H9 (cell line): Measurements from ENCODE around the gene RAPH1. TPM values are rescaled to one million over a fixed set of nuclear protein-coding genes. Genes with fewer than 3 reads are reported as not detected.

Source experiments
- DNase-seq: peaks from one replicate; pipeline ENCODE4 v3.0.0-alpha.2; 2017
- H2AFZ ChIP-seq: one replicate; pipeline ENCODE4 v1.6.1; 2013; ENCODE audit warnings: mild to moderate bottlenecking, low read length, control low read depth, moderate library complexity
- H2AK5ac ChIP-seq: 2 replicates; pipeline ENCODE4 v1.6.1; 2013; ENCODE audit warnings: low read length, control low read depth, mixed read lengths; ENCODE audit not compliant: insufficient read length
- H2BK120ac ChIP-seq: one replicate; pipeline ENCODE4 v1.6.1; 2013; ENCODE audit warnings: low read depth, mild to moderate bottlenecking, low read length, control low read depth, inconsistent platforms; ENCODE audit not compliant: poor library complexity, severe bottlenecking
- H2BK12ac ChIP-seq: 2 replicates; pipeline ENCODE4 v1.6.1; 2013; ENCODE audit warnings: low read length, control low read depth, mixed read lengths, low read depth; ENCODE audit not compliant: insufficient read length
- H2BK15ac ChIP-seq: 2 replicates; pipeline ENCODE4 v1.6.1; 2013; ENCODE audit warnings: low read depth, low read length, control low read depth
- H2BK20ac ChIP-seq: one replicate; pipeline ENCODE4 v1.6.1; 2013; ENCODE audit warnings: low read depth, mild to moderate bottlenecking, low read length, control low read depth, inconsistent platforms; ENCODE audit not compliant: poor library complexity, severe bottlenecking
- H2BK5ac ChIP-seq: 2 replicates; pipeline ENCODE4 v1.6.1; 2013; ENCODE audit warnings: low read length, control low read depth, mixed read lengths; ENCODE audit not compliant: insufficient read length
- H3K14ac ChIP-seq: 2 replicates; pipeline ENCODE4 v1.6.1; 2013; ENCODE audit warnings: low read length, control low read depth; ENCODE audit not compliant: insufficient read depth
- H3K18ac ChIP-seq: 2 replicates; pipeline ENCODE4 v1.6.1; 2013; ENCODE audit warnings: low read depth, mild to moderate bottlenecking, mixed read lengths, low read length, control low read depth; ENCODE audit not compliant: insufficient read length
- H3K23ac ChIP-seq: 2 replicates; pipeline ENCODE4 v1.6.1; 2013; ENCODE audit warnings: low read length, control low read depth, mixed read lengths, low read depth; ENCODE audit not compliant: insufficient read length
- H3K23me2 ChIP-seq: 2 replicates; pipeline ENCODE4 v1.6.1; 2013; ENCODE audit warnings: low read depth, mild to moderate bottlenecking, mixed read lengths, low read length, control low read depth; ENCODE audit not compliant: insufficient read length, poor library complexity, severe bottlenecking
- H3K27ac ChIP-seq: 2 replicates; pipeline ENCODE4 v1.5.1; 2013; ENCODE audit warnings: low read length, control low read depth, mixed read lengths, low read depth; ENCODE audit not compliant: insufficient read length
- H3K27me3 ChIP-seq: 2 replicates; pipeline ENCODE4 v1.6.1; 2013; ENCODE audit warnings: low read length, control low read depth, inconsistent platforms; ENCODE audit not compliant: insufficient read depth
- H3K4ac ChIP-seq: 2 replicates; pipeline ENCODE4 v1.6.1; 2013; ENCODE audit warnings: low read depth, mild to moderate bottlenecking, control low read depth, inconsistent platforms, low read length, moderate library complexity
- H3K4me1 ChIP-seq: 2 replicates; pipeline ENCODE4 v1.6.1; 2013; ENCODE audit warnings: low read length, control low read depth, inconsistent platforms; ENCODE audit not compliant: insufficient read depth
- H3K4me2 ChIP-seq: 2 replicates; pipeline ENCODE4 v1.6.1; 2013; ENCODE audit warnings: low read length, control low read depth, mixed read lengths; ENCODE audit not compliant: insufficient read length, insufficient read depth
- H3K56ac ChIP-seq: 2 replicates; pipeline ENCODE4 v1.6.1; 2013; ENCODE audit warnings: low read depth, mild to moderate bottlenecking, mixed read lengths, low read length, control low read depth; ENCODE audit not compliant: insufficient read length
- H3K79me1 ChIP-seq: 2 replicates; pipeline ENCODE4 v1.6.1; 2013; ENCODE audit warnings: low read depth, mild to moderate bottlenecking, moderate library complexity, low read length, control low read depth, inconsistent platforms; ENCODE audit not compliant: insufficient read depth, poor library complexity, severe bottlenecking
- H3K79me2 ChIP-seq: 2 replicates; pipeline ENCODE4 v1.6.1; 2013; ENCODE audit warnings: low read length, control low read depth, inconsistent platforms; ENCODE audit not compliant: insufficient read depth
- H3K9ac ChIP-seq: 2 replicates; pipeline ENCODE4 v1.6.1; 2013; ENCODE audit warnings: low read length, control low read depth, mixed read lengths; ENCODE audit not compliant: insufficient read length; ENCODE audit errors: extremely low read depth
- H3K9me3 ChIP-seq: one replicate; pipeline ENCODE4 v1.6.1; 2013; ENCODE audit warnings: low read depth, low read length, inconsistent platforms; ENCODE audit not compliant: control insufficient read depth
- H3T11ph ChIP-seq: one replicate; pipeline ENCODE4 v1.6.1; 2013; ENCODE audit warnings: mild to moderate bottlenecking, low read length, control low read depth, inconsistent platforms
- H4K20me1 ChIP-seq: one replicate; pipeline ENCODE4 v1.6.1; 2013; ENCODE audit not compliant: control insufficient read depth, insufficient read length, insufficient read depth
- H4K5ac ChIP-seq: 2 replicates; pipeline ENCODE4 v1.6.1; 2013; ENCODE audit warnings: low read depth, mild to moderate bottlenecking, mixed read lengths, low read length, control low read depth; ENCODE audit not compliant: insufficient read length
- H4K8ac ChIP-seq: replicated peaks from 2 replicates; pipeline ENCODE4 v1.6.1; 2013; ENCODE audit warnings: low read length, control low read depth, mixed read lengths, low read depth; ENCODE audit not compliant: insufficient read length
- H4K91ac ChIP-seq: 2 replicates; pipeline ENCODE4 v1.6.1; 2013; ENCODE audit warnings: low read depth, mild to moderate bottlenecking, moderate library complexity, mixed read lengths, low read length, control low read depth; ENCODE audit not compliant: insufficient read length
- H3K27ac Mint-ChIP-seq, 3 experiments: 2 replicates in 2 of 3; 3 replicates in 1 of 3; pipeline ENCODE4 v1.8.0; 2020 to 2021; ENCODE audit warnings: mixed read lengths in 3 of 3, mild to moderate bottlenecking in 1 of 3, moderate library complexity in 1 of 3
- H3K27me3 Mint-ChIP-seq: 2 replicates; pipeline ENCODE4 v1.8.0; 2021; ENCODE audit warnings: low read depth, mild to moderate bottlenecking, moderate library complexity, mixed read lengths
- H3K36me3 Mint-ChIP-seq, 3 experiments: 2 replicates in 2 of 3; 3 replicates in 1 of 3; pipeline ENCODE4 v1.8.0; 2020 to 2021; ENCODE audit warnings: low read depth in 3 of 3, mixed read lengths in 3 of 3; ENCODE audit not compliant: insufficient read depth in 1 of 3
- H3K4me1 Mint-ChIP-seq, 2 experiments: 2 replicates each; pipeline ENCODE4 v1.8.0; 2020; ENCODE audit warnings: mixed read lengths in 2 of 2
- H3K4me3 Mint-ChIP-seq, 2 experiments: 2 replicates in 1 of 2; 3 replicates in 1 of 2; pipeline ENCODE4 v1.8.0; 2020 to 2021; ENCODE audit warnings: mild to moderate bottlenecking in 2 of 2, mixed read lengths in 2 of 2, moderate library complexity in 1 of 2
- H3K9me3 Mint-ChIP-seq, 2 experiments: 2 replicates in 1 of 2; 3 replicates in 1 of 2; pipeline ENCODE4 v1.8.0; 2020; ENCODE audit warnings: mild to moderate bottlenecking in 2 of 2, mixed read lengths in 2 of 2, moderate library complexity in 1 of 2
- WGBS: extraction: QIAGEN DNeasy Blood & Tissue Kit; methylation state at CpG from one replicate; pipeline ENCODE4 v1.1.7; 2013; ENCODE audit warnings: missing lambda C conversion rate, low lambda C conversion rate, mixed read lengths; ENCODE audit not compliant: insufficient read length; ENCODE audit errors: extremely low coverage; 5-methylcytosine and 5-hydroxymethylcytosine counted together
- total RNA-seq: library from RNA; stranded (reverse); gene quantifications from 2 replicates; pipeline ENCODE4 v1.2.1, GENCODE V29; 2021
- TF ChIP-seq, protein P1 (sequence below): fragments of 200-600 bp; sonication (generic); conservative IDR thresholded peaks from 3 replicates; pipeline ENCODE4 v1.8.0; 2021; ENCODE audit warnings: antibody characterized with exemption, mild to moderate bottlenecking

RAPH1 gene
- total RNA-seq, 1 experiment from 2014 or later: 17.1 TPM

DNA sequence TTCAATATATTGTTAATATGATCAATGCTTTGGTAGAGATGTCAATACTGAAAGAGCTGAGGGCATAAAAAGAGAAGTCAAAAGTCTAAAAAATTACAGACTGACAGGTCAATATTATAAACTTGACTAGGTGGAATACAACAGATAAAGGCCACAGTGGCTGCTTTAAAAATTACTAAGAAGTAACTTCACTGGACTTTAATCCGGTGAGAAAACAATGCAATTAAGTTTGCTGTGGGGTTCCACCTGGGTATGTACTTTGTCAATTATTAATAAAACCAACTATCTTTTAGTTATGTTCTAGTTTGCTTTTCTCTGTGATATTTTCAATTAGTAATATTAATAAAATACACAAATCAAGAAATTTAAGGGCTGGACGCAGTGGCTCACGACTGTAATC lies 44.7 kb downstream of the RAPH1 start:
- Histone ChIP-seq H3K9me3 (no peaks in the 10 kb centered on the region), H2BK12ac (no peak overlapping the region), H3K14ac (no peak overlapping the region), H3K18ac (no peak overlapping the region), H3K79me2 (no peaks in the 10 kb centered on the region), H3K23me2 (no peaks in the 10 kb centered on the region), H3T11ph (no peak overlapping the region), H4K91ac (no peak overlapping the region), H2BK120ac (no peak overlapping the region), H2AK5ac (no peak overlapping the region), H4K5ac (no peak overlapping the region), H3K9ac (no peak overlapping the region), H2BK20ac (no peak overlapping the region), H3K27me3 (no peaks in the 10 kb centered on the region), H2BK15ac (no peak overlapping the region), H3K23ac (no peak overlapping the region), H3K27ac (no peak overlapping the region), H3K56ac (no peak overlapping the region), H3K79me1 (no peaks in the 10 kb centered on the region), H3K4me1 (no peaks in the 10 kb centered on the region), H3K4me2 (no peak overlapping the region), H4K20me1 (no peaks in the 10 kb centered on the region), H2AFZ (no peak overlapping the region), H4K8ac (no peak overlapping the region), H2BK5ac (no peak overlapping the region), H3K4ac (no peak overlapping the region)
- H3K27ac Mint-ChIP-seq: no peak overlapping the region
- H3K36me3 Mint-ChIP-seq: peaks cover 6 to 37% (median 24%) of the 10 kb centered on the region in 3 experiments; a peak in 6 of 7 replicates
- no peaks in the 10 kb centered on the region for H3K27me3 Mint-ChIP-seq
- H3K4me1 Mint-ChIP-seq: no peaks in the 10 kb centered on the region
- no peaks in the 10 kb centered on the region for H3K9me3 Mint-ChIP-seq
- no CpG with 5 or more reads among the region's 3 CpGs for WGBS
- TF ChIP-seq, protein P1, sequence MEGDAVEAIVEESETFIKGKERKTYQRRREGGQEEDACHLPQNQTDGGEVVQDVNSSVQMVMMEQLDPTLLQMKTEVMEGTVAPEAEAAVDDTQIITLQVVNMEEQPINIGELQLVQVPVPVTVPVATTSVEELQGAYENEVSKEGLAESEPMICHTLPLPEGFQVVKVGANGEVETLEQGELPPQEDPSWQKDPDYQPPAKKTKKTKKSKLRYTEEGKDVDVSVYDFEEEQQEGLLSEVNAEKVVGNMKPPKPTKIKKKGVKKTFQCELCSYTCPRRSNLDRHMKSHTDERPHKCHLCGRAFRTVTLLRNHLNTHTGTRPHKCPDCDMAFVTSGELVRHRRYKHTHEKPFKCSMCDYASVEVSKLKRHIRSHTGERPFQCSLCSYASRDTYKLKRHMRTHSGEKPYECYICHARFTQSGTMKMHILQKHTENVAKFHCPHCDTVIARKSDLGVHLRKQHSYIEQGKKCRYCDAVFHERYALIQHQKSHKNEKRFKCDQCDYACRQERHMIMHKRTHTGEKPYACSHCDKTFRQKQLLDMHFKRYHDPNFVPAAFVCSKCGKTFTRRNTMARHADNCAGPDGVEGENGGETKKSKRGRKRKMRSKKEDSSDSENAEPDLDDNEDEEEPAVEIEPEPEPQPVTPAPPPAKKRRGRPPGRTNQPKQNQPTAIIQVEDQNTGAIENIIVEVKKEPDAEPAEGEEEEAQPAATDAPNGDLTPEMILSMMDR: no peak
- DNase-seq: no peak
- H3K4me3 Mint-ChIP-seq: no peak overlapping the region
